ENCODE measurements around the gene ZNRF2.
"Not testable (repeated sequence)": the region's sequence is repeated elsewhere in the genome, so short reads cannot be mapped to it uniquely, and the experiment has no call there.

Gene ZNRF2

GRCh38 chr7:30281791-30282190 is 2.6 kb upstream of the ZNRF2 start:
- no peak overlapping the region for H3K27ac ChIP-seq
- TF ChIP-seq, protein P1, sequence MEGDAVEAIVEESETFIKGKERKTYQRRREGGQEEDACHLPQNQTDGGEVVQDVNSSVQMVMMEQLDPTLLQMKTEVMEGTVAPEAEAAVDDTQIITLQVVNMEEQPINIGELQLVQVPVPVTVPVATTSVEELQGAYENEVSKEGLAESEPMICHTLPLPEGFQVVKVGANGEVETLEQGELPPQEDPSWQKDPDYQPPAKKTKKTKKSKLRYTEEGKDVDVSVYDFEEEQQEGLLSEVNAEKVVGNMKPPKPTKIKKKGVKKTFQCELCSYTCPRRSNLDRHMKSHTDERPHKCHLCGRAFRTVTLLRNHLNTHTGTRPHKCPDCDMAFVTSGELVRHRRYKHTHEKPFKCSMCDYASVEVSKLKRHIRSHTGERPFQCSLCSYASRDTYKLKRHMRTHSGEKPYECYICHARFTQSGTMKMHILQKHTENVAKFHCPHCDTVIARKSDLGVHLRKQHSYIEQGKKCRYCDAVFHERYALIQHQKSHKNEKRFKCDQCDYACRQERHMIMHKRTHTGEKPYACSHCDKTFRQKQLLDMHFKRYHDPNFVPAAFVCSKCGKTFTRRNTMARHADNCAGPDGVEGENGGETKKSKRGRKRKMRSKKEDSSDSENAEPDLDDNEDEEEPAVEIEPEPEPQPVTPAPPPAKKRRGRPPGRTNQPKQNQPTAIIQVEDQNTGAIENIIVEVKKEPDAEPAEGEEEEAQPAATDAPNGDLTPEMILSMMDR (conservative IDR thresholded peaks at IDR 0.05) = no peak

- TF ChIP-seq, protein P1 (conservative IDR thresholded peaks at IDR 0.05) = no peak
- no peak overlapping the region for H3K27ac ChIP-seq
Observed at GRCh38 chr7:30282735-30283134, 1.7 kb upstream of the ZNRF2 start.

GRCh38 chr7:30285067-30285535 is 704 bp downstream of the ZNRF2 start:
- TF ChIP-seq, protein P1 (conservative IDR thresholded peaks at IDR 0.05) = 0 out of 2 replicates have a peak, but pooled peaks have one; percentile 7
- peak overlapping the region; percentile 86 for H3K27ac ChIP-seq

GRCh38 chr7:30285536-30286284 is 1.3 kb downstream of the ZNRF2 start:
- TF ChIP-seq, protein P1 (conservative IDR thresholded peaks at IDR 0.05) = no peak
- peak overlapping the region; percentile 86 for H3K27ac ChIP-seq

DNA sequence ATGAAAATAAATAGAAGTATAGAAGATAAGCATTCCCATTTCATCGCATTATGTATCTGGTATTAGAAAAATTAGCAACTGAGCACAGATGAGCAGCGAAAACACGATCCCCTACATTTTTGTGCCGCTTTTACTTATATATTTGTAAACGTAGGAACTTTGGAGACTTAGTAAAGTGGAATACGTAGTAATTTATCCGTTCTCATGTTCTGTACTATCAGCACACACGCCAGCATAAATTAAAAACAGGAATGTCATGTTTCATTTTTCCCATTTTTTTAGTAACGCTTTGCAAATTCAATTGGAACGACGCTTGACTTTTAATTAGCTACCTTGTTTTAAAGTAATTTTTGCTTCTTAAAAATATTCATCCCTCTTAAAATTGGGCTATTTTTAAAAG is 2.4 kb downstream of the ZNRF2 start:
- peak overlapping the region; percentile 86 for H3K27ac ChIP-seq
- TF ChIP-seq, protein P1 (conservative IDR thresholded peaks at IDR 0.05) = no peak

DNA sequence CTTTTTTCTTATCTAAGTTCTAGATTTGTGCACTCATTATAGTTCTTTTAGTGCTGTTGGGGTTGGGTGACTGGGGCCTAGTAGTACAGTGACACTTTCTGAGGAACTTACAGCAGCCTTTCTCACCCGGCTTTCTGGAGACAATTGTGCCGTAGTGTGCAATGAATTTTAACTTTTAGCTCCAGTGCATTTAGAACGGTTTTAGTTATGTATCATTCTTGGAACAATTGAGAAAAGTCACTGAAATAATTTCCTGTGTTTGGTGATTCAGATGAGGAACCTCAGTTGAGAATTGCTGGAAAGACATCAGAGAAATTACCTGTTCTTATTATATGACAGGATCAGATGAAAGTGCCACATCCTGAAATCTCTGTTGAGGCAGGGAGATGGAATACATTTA is 3.2 kb downstream of the ZNRF2 start:
- H3K27ac ChIP-seq = not testable (repeated sequence)

DNA sequence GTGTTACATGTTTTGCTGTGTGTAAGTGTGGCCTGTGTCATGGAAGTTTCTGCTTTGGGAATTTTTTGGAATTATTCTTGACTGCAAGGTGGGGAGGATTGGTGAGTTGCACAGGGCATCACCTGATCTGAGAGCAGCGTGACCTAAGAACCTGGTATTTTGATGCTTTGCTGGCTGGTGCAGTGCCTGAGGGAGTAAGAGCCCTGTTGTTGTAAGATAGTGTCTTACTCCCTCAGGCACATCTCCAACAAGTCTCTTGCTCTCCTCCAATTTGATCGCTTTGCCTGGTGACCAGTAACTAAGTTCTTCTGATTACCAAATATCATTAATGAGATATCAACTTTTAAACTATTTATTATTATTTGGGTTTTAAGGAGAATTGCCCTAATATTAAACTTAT is 5.2 kb downstream of the ZNRF2 start:
- H3K27ac ChIP-seq = not testable (repeated sequence)

DNA sequence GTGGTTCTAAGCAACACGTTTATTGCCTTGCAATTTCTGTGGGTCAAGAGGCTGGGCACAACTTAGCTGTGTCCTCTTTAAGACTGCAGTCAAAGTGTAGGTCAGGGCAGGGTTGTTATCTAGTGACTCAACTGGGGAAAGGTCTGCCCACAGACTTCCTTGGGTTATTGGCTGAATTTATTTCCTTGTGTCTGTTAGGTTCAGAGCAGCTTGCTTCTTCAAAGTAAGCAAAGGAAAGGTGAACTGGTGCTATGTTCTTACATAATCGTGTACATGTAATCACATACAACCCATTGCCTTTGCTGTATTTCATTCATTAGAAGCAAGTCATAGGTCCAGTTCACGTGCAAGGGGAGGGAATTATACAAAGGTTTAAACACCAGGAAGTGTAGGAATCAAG is 5.9 kb downstream of the ZNRF2 start:
- H3K27ac ChIP-seq = not testable (repeated sequence)

DNA sequence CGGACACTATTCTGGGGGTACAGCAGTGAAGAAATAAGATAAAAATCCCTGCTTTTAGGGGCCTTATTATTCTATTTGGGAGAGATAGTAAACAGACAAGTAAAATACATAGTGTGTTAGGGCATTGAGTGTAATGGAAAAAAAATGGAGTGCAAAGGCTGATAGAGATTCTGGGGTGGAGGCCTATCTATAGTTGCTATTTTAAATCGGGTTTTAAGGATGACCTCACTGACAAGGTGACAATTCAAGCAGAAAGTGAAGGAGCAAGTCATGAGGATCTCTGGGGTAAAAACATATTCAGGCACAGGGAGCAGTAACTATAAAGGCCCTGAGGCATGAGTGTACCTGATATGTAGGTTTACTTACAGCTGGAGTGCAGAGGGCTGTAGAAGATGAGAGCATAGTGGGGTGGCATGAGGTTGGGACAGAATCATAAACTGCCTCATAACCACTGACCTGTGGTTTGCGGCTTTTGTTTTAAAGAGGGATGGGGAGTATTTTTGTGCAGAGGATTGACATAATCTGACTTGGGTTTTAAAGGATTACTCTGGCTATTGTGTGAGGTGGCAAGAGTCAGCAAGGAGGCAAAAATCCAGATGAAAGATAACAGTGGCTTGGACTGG is 8.1 kb downstream of the ZNRF2 start:
- H3K27ac ChIP-seq = not testable (repeated sequence)

GRCh38 chr7:30296304-30296703 is 11.9 kb downstream of the ZNRF2 start:
- not testable (repeated sequence) for H3K27ac ChIP-seq

DNA sequence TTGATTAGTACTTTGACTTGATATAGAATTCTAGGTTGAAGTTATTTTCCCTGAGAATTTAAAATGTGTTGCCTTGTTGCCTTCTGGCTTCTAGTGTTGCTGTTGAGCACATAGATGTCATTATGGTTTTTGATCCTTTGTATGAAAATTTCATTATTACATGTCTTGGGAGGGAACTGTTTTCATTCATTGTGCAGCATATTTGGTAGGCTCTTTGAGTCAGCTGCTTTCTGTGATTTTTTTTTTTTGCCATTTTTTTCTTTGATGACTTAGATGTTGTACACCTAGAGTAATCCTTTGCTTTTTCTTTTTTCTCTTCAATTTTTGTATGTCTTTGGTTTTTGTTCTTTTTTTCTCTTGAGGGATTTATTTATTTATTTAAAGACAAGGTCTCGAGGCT is 13.1 kb downstream of the ZNRF2 start:
- not testable (repeated sequence) for H3K27ac ChIP-seq

GRCh38 chr7:30298409-30298808 is 14.0 kb downstream of the ZNRF2 start:
- H3K27ac ChIP-seq = not testable (repeated sequence)

Measured in VCaP (cell line).